Activated B cell treated with CpG ODN at 0.5 μM for 24 hours (primary cell): ENCODE data around the gene TXK. TPM values are rescaled to one million over a fixed set of nuclear protein-coding genes. Genes with fewer than 3 reads are reported as not detected.

ENCODE experiments used
- ATAC-seq: fragments of 200-7000 bp; cut with Tn5 transposase; one replicate; pipeline ENCODE4 v1.10.0; 2021; ENCODE audit warnings: low read depth, mild to moderate bottlenecking, moderate library complexity
- CTCF ChIA-PET: fragments of 350-600 bp; sonication (Branson Sonifier 250); formaldehyde crosslinking; loops from one replicate; lab custom pipeline; 2021; ENCODE audit warnings: antibody characterized with exemption; lab: Charles Lee
- POLR2A ChIA-PET: fragments of 350-600 bp; sonication (Branson Sonifier 250); formaldehyde crosslinking; loops from one replicate; lab custom pipeline; 2021; ENCODE audit warnings: antibody characterized with exemption; lab: Charles Lee
- DNase-seq: peaks from one replicate; pipeline ENCODE4 v3.0.0; 2022
- H3K27ac Mint-ChIP-seq: one replicate; pipeline ENCODE4 v1.8.0; 2020; ENCODE audit warnings: mixed read lengths
- H3K27me3 Mint-ChIP-seq: one replicate; pipeline ENCODE4 v1.8.0; 2021; ENCODE audit warnings: mixed read lengths
- H3K36me3 Mint-ChIP-seq: one replicate; pipeline ENCODE4 v1.8.0; 2021; ENCODE audit warnings: low read depth, mixed read lengths
- H3K4me1 Mint-ChIP-seq: one replicate; pipeline ENCODE4 v1.8.0; 2021; ENCODE audit warnings: mixed read lengths
- H3K4me3 Mint-ChIP-seq: one replicate; pipeline ENCODE4 v1.8.0; 2020; ENCODE audit warnings: mild to moderate bottlenecking, mixed read lengths
- H3K9me3 Mint-ChIP-seq: one replicate; pipeline ENCODE4 v1.8.0; 2020; ENCODE audit warnings: mixed read lengths
- intact Hi-C: fragments of 100-400 bp; cut with micrococcal nuclease; formaldehyde crosslinking; loops from one replicate; pipeline ENCODE4 v1.15.1; 2024
- total RNA-seq: library from RNA; stranded (reverse); gene quantifications from 2 replicates; pipeline ENCODE4 v1.2.3, GENCODE V29; 2022
- TF ChIP-seq, protein P1 (sequence below): fragments of 200-600 bp; IDR thresholded peaks from one replicate; pipeline ENCODE4 v1.8.0; 2022; ENCODE audit warnings: antibody characterized with exemption, mild to moderate bottlenecking

TXK gene
- total RNA-seq, 1 donor from 2014 or later, result 1.7 TPM

DNA sequence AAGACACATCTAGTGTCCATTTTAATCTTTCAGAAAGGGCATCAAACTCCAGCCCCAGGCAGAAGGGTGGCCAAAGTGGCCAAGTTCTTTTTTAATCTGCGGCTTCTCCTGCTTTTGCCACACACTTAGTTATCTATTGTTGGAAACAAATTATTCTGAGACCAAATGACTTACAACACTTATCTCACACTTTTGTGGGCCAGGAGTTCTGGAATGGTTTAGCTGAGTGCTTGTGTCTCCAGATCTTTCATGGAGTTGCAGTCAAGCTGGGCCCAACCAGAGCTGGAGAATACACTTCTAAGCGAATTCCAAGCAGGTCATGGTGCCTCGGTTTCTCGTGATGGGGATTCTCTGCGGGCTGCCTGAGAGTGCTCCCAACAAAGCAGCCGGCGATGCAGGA lies 4.0 kb downstream of the TXK start:
- intact Hi-C loops, result no loop called here
- H3K4me3 Mint-ChIP-seq, result no peak overlapping the region
- DNase-seq (no peak), ATAC-seq (no peak)
- peaks cover 8% of the 10 kb centered on the region for H3K36me3 Mint-ChIP-seq
- H3K27me3 Mint-ChIP-seq, result no peaks in the 10 kb centered on the region
- POLR2A ChIA-PET, result no interaction called here
- H3K4me1 Mint-ChIP-seq, result peaks cover 10% of the 10 kb centered on the region
- CTCF ChIA-PET, result interaction anchor here (1.5 to 3.6 kb wide), 3 partner anchors 10 to 160 kb away, joined by 6 to 22 read pairs (median 17); no protein-coding TSS in a partner anchor
- H3K9me3 Mint-ChIP-seq, result no peaks in the 10 kb centered on the region
- no peak overlapping the region for H3K27ac Mint-ChIP-seq
- TF ChIP-seq, protein P1, sequence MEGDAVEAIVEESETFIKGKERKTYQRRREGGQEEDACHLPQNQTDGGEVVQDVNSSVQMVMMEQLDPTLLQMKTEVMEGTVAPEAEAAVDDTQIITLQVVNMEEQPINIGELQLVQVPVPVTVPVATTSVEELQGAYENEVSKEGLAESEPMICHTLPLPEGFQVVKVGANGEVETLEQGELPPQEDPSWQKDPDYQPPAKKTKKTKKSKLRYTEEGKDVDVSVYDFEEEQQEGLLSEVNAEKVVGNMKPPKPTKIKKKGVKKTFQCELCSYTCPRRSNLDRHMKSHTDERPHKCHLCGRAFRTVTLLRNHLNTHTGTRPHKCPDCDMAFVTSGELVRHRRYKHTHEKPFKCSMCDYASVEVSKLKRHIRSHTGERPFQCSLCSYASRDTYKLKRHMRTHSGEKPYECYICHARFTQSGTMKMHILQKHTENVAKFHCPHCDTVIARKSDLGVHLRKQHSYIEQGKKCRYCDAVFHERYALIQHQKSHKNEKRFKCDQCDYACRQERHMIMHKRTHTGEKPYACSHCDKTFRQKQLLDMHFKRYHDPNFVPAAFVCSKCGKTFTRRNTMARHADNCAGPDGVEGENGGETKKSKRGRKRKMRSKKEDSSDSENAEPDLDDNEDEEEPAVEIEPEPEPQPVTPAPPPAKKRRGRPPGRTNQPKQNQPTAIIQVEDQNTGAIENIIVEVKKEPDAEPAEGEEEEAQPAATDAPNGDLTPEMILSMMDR, result no peak

DNA sequence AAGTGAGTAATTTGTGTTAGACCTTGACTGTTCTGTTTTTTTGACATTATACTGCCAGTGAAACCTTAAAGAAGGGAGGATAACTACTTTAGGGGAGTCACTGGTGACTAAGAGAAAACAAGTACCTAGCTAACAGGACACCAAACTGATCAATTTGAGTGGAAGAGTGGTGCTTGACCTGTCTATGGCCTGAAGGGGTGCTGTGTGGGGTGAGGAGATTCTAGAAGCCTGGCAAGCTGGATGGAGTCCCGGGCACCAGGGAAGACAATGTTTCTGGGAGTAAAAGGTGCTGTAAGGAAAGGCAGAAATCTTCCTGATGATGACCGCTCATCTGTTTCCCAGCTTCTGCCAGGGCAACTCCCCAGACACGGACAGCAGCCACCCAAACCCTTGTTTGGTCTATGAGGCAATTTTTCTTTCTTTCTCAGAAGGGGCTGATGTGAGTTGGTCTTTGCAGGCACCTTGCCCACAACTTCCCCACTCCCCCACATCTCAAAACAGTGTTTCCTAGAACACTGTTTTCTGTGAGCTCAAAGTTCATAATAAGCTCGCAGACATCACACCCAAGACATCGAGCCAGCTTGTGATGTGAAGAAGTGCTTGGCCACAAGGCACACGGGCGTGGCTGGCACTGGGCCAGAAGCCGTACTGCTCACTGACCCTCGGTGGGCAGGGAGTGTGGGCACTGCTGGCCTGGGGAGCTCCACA lies 4.6 kb downstream of the TXK start:
- ChIA-PET POLR2A (no interaction called here), CTCF (interaction anchor here (1.5 to 3.6 kb wide), 4 partner anchors 10 to 213 kb away, joined by 3 to 22 read pairs (median 12); no protein-coding TSS in a partner anchor)
- intact Hi-C loops, result loop anchor here (5.0 to 10.0 kb wide), 2 partner anchors 213 to 835 kb away; partner anchors contain the start of gene SLAIN2
- Mint-ChIP-seq H3K27ac (no peak overlapping the region), H3K36me3 (peaks cover 3% of the 10 kb centered on the region), H3K4me1 (peaks cover 10% of the 10 kb centered on the region), H3K27me3 (no peaks in the 10 kb centered on the region), H3K9me3 (no peaks in the 10 kb centered on the region), H3K4me3 (no peak overlapping the region)
- no peak for ATAC-seq
- TF ChIP-seq, protein P1, result no peak
- DNase-seq, result no peak

DNA sequence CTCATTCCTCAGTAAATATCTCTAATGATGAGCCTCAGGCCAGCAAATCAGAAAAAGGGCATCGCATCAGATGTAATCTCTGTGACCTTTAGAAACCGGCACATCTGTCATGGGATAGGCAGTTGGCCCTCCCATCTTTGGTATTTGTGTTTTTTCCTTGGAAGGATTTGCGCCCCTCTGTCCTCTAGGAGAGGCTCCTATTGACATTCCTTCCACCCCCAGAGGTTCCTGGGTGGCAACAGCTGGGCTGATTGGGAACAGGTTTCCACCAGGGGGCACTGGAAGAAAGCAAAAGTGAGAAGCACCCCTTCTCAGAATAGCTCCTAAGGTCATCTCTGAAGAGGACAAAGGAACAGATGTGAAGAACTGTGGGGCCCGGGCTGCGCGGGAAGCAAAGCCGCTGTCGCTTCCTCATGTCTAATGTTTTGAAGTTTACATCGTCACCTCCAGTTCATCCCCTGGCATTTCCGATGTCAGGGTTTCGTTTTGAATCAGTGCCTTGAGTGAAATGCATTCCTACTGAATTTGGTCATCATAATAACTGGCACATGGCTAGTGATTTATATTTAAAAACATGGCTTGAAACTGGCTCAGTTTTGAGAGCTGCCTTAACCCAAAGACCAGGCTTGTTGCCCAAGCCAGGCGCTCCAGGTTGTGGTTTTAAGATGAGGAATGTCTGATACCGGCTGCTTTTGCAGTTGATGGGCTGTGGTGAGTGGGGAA lies 6.2 kb downstream of the TXK start:
- peak overlapping the region; percentile 2 for H3K4me3 Mint-ChIP-seq
- intact Hi-C loops, result loop anchor here (1.0 to 10.0 kb wide), 6 partner anchors 11 to 837 kb away; partner anchors contain the start of gene SLAIN2
- no peak overlapping the region for H3K27ac Mint-ChIP-seq
- POLR2A ChIA-PET, result interaction anchor here (0.7 kb wide), 1 partner anchor 893 kb away, joined by 6 read pairs; no protein-coding TSS in a partner anchor
- peaks cover 1% of the 10 kb centered on the region for H3K36me3 Mint-ChIP-seq
- H3K9me3 Mint-ChIP-seq, result no peaks in the 10 kb centered on the region
- peaks cover 10% of the 10 kb centered on the region for H3K4me1 Mint-ChIP-seq
- DNase-seq (peak; percentile 19), ATAC-seq (peak; percentile 74)
- CTCF ChIA-PET, result interaction anchor here (0.7 to 3.6 kb wide), 10 partner anchors 10 to 214 kb away, joined by 3 to 23 read pairs (median 4); no protein-coding TSS in a partner anchor
- TF ChIP-seq, protein P1, result no peak
- no peaks in the 10 kb centered on the region for H3K27me3 Mint-ChIP-seq

DNA sequence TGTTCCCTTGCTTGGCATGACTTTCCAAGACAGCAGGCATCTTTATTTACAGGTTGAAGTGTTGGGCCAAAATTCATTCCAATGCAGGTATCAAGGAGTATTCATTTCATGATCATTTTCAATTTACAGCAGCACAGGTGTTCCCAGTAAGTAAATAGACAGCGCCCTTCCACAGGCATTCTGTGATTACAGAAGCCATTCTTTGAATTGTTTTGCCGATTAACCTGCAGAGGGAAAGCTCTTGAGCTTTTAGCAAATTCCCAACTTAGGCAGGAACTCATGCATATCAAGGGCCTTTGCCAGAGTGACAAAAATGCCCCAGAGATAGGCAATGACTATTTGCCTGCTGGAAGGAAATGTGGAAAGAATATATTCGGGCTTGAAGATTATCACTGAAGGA lies 6.8 kb downstream of the TXK start:
- DNase-seq (no peak), ATAC-seq (no peak)
- intact Hi-C loops, result loop anchor here (5.0 to 10.0 kb wide), 2 partner anchors 215 to 838 kb away; partner anchors contain the start of gene SLAIN2
- H3K36me3 Mint-ChIP-seq, result peaks cover 1% of the 10 kb centered on the region
- TF ChIP-seq, protein P1, result no peak
- H3K9me3 Mint-ChIP-seq, result no peaks in the 10 kb centered on the region
- H3K4me1 Mint-ChIP-seq, result peaks cover 10% of the 10 kb centered on the region
- ChIA-PET POLR2A (no interaction called here), CTCF (interaction anchor here (1.0 to 3.6 kb wide), 6 partner anchors 11 to 163 kb away, joined by 3 to 23 read pairs (median 10); no protein-coding TSS in a partner anchor)
- H3K27ac Mint-ChIP-seq, result no peak overlapping the region
- H3K4me3 Mint-ChIP-seq, result no peak overlapping the region
- H3K27me3 Mint-ChIP-seq, result no peaks in the 10 kb centered on the region
